Measurements from ENCODE around the gene AMFR. TPM values are rescaled to one million over a fixed set of nuclear protein-coding genes. Genes with fewer than 3 reads are reported as not detected.

AMFR gene
- total RNA-seq, 4 donors from 2014 or later = 110 to 130 (median 126) TPM

GRCh38 chr16:56346131-56346890 lies 79.0 kb downstream of the AMFR start:
- Histone ChIP-seq H3K36me3 (no peaks in the 10 kb centered on the region), H3K27me3 (no peaks in the 10 kb centered on the region), H3K27ac (no peak overlapping the region), H3K4me1 (peaks cover 22% of the 10 kb centered on the region), H3K9me3 (no peaks in the 10 kb centered on the region), H3K4me3 (no peak overlapping the region)
- peak in 1 of 2 donors; percentile 40 for DNase-seq (ENCODE audit: low spot score in 2 of 2)
- TF ChIP-seq CTCF (IDR thresholded peaks at IDR 0.05) (no peak), POLR2AphosphoS5 (IDR thresholded peaks at IDR 0.05) (no peak), POLR2A (IDR thresholded peaks at IDR 0.05) (no peak), EP300 (IDR thresholded peaks at IDR 0.05) (no peak)
- WGBS = 95% methylated on average over 14 of the region's 15 CpGs

GRCh38 chr16:56345406-56346050 lies 79.8 kb downstream of the AMFR start:
- no peaks in the 10 kb centered on the region for H3K9me3 ChIP-seq
- H3K27ac ChIP-seq = no peak overlapping the region
- TF ChIP-seq CTCF (IDR thresholded peaks at IDR 0.05) (no peak), POLR2AphosphoS5 (IDR thresholded peaks at IDR 0.05) (no peak), EP300 (IDR thresholded peaks at IDR 0.05) (no peak), POLR2A (IDR thresholded peaks at IDR 0.05) (no peak)
- 78% methylated on average over 8 of the region's 13 CpGs for WGBS
- DNase-seq (ENCODE audit: low spot score in 2 of 2) = no peak
- H3K36me3 ChIP-seq = peaks cover 3% of the 10 kb centered on the region
- peaks cover 23% of the 10 kb centered on the region for H3K4me1 ChIP-seq
- no peak overlapping the region for H3K4me3 ChIP-seq
- H3K27me3 ChIP-seq = no peaks in the 10 kb centered on the region

- peaks cover 3% of the 10 kb centered on the region for H3K36me3 ChIP-seq
- H3K9me3 ChIP-seq = no peaks in the 10 kb centered on the region
- no peaks in the 10 kb centered on the region for H3K27me3 ChIP-seq
- peak overlapping the region; percentile 43 for H3K27ac ChIP-seq
- H3K4me3 ChIP-seq = no peak overlapping the region
- no peak for DNase-seq (ENCODE audit: low spot score in 2 of 2)
- TF ChIP-seq POLR2A (IDR thresholded peaks at IDR 0.05) (no peak), CTCF (IDR thresholded peaks at IDR 0.05) (no peak), POLR2AphosphoS5 (IDR thresholded peaks at IDR 0.05) (no peak), EP300 (IDR thresholded peaks at IDR 0.05) (no peak)
- WGBS = 70% methylated on average over 15 of the region's 18 CpGs
- H3K4me1 ChIP-seq = peaks cover 16% of the 10 kb centered on the region
These were observed 80.6 kb downstream of the AMFR start for GRCh38 chr16:56344518-56345405.

- no peak for DNase-seq (ENCODE audit: low spot score in 2 of 2)
- Histone ChIP-seq H3K27ac (peak overlapping the region; percentile 43), H3K9me3 (no peaks in the 10 kb centered on the region), H3K36me3 (peaks cover 3% of the 10 kb centered on the region), H3K4me1 (peaks cover 16% of the 10 kb centered on the region), H3K27me3 (no peaks in the 10 kb centered on the region), H3K4me3 (no peak overlapping the region)
- WGBS = 71% methylated on average over 19 of the region's 27 CpGs
- TF ChIP-seq EP300 (IDR thresholded peaks at IDR 0.05) (no peak), POLR2A (IDR thresholded peaks at IDR 0.05) (no peak), POLR2AphosphoS5 (IDR thresholded peaks at IDR 0.05) (no peak), CTCF (IDR thresholded peaks at IDR 0.05) (no peak)
These were observed 81.5 kb downstream of the AMFR start for GRCh38 chr16:56343661-56344517.

All from suprapubic skin (tissue), 4 donors.